Endothelial cell (in vitro differentiated cells): ENCODE data around the gene SPACDR. TPM values are rescaled to one million over a fixed set of nuclear protein-coding genes. Genes with fewer than 3 reads are reported as not detected.

Experiments used
- DNase-seq: peaks from one replicate; pipeline ENCODE4 v3.0.0; 2021; ENCODE audit warnings: low spot score
- H3K27ac Mint-ChIP-seq: one replicate; pipeline ENCODE4 v1.8.0; 2021; ENCODE audit warnings: mixed read lengths, inconsistent platforms; ENCODE audit not compliant: unreplicated experiment
- H3K27me3 Mint-ChIP-seq: one replicate; pipeline ENCODE4 v1.8.0; 2021; ENCODE audit warnings: mild to moderate bottlenecking, moderate library complexity, mixed read lengths, inconsistent platforms; ENCODE audit not compliant: unreplicated experiment
- H3K36me3 Mint-ChIP-seq: one replicate; pipeline ENCODE4 v1.8.0; 2021; ENCODE audit warnings: mild to moderate bottlenecking, low read depth, mixed read lengths, inconsistent platforms; ENCODE audit not compliant: unreplicated experiment
- H3K4me1 Mint-ChIP-seq: one replicate; pipeline ENCODE4 v1.8.0; 2021; ENCODE audit warnings: mild to moderate bottlenecking, mixed read lengths, inconsistent platforms; ENCODE audit not compliant: unreplicated experiment
- H3K4me3 Mint-ChIP-seq: one replicate; pipeline ENCODE4 v1.8.0; 2021; ENCODE audit warnings: mild to moderate bottlenecking, mixed read lengths, inconsistent platforms; ENCODE audit not compliant: unreplicated experiment
- H3K9me3 Mint-ChIP-seq: one replicate; pipeline ENCODE4 v1.8.0; 2021; ENCODE audit warnings: mixed read lengths, inconsistent platforms; ENCODE audit not compliant: unreplicated experiment
- total RNA-seq: library from RNA; stranded (reverse); fragmentation: NEBNext Ultra II Directional; extraction: Animal tissue kit (Norgen Biotek cat#: 25700); gene quantifications from one replicate; pipeline ENCODE4 v1.2.1, GENCODE V29; 2021; ENCODE audit not compliant: unreplicated experiment
- TF ChIP-seq, protein P1 (sequence below): fragments of 200-600 bp; sonication (generic); IDR thresholded peaks from one replicate; pipeline ENCODE4 v1.5.0; 2021; ENCODE audit warnings: antibody characterized with exemption; ENCODE audit not compliant: unreplicated experiment

SPACDR gene
- total RNA-seq, 1 donor from 2014 or later, result 4.3 TPM

DNA sequence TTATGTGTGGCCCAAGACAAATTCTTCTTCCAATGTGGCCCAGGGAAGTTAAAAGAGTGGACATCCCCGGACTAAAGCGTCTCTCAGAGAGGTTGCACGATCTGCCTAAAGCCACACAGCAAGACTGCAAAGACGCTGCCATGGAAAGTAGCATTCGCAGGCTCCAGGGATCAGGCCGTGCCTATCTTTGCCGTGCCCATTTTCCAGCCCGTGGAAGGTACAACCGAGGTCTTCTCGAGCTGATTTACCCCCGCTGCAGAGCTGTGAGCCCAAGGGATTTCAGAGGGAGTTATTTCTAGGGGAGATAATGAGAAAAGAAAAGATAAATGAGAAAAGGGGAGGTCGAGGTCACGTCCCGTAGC lies 18.6 kb upstream of the SPACDR start:
- no peak for DNase-seq
- H3K36me3 Mint-ChIP-seq, result peaks cover 3% of the 10 kb centered on the region
- no peaks in the 10 kb centered on the region for H3K9me3 Mint-ChIP-seq
- TF ChIP-seq, protein P1, sequence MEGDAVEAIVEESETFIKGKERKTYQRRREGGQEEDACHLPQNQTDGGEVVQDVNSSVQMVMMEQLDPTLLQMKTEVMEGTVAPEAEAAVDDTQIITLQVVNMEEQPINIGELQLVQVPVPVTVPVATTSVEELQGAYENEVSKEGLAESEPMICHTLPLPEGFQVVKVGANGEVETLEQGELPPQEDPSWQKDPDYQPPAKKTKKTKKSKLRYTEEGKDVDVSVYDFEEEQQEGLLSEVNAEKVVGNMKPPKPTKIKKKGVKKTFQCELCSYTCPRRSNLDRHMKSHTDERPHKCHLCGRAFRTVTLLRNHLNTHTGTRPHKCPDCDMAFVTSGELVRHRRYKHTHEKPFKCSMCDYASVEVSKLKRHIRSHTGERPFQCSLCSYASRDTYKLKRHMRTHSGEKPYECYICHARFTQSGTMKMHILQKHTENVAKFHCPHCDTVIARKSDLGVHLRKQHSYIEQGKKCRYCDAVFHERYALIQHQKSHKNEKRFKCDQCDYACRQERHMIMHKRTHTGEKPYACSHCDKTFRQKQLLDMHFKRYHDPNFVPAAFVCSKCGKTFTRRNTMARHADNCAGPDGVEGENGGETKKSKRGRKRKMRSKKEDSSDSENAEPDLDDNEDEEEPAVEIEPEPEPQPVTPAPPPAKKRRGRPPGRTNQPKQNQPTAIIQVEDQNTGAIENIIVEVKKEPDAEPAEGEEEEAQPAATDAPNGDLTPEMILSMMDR, result no peak
- H3K4me1 Mint-ChIP-seq, result peaks cover 10% of the 10 kb centered on the region
- H3K27me3 Mint-ChIP-seq, result peaks cover 11% of the 10 kb centered on the region
- peak overlapping the region; percentile 90 for H3K4me3 Mint-ChIP-seq
- no peak overlapping the region for H3K27ac Mint-ChIP-seq

DNA sequence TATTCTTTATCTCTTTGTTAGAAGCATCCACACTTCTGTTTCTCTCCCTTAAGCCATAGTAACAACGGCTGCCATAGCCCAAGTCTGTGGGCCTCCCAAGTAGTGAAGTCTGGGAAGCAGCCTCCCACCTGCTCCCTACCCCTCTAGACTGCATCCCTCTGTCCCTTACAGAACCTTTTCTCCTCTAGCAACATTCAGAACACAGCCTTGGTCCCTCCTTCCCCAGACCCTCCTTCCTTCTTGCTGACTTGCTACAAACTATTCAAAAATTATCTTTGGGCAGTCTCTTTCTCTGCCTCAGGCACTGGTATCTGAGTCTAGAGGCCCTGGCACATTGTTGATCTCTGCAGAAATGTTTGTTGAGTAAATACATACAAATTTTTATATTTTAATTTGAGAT lies 17.4 kb upstream of the SPACDR start:
- TF ChIP-seq, protein P1, result no peak
- H3K4me1 Mint-ChIP-seq, result peaks cover 15% of the 10 kb centered on the region

DNA sequence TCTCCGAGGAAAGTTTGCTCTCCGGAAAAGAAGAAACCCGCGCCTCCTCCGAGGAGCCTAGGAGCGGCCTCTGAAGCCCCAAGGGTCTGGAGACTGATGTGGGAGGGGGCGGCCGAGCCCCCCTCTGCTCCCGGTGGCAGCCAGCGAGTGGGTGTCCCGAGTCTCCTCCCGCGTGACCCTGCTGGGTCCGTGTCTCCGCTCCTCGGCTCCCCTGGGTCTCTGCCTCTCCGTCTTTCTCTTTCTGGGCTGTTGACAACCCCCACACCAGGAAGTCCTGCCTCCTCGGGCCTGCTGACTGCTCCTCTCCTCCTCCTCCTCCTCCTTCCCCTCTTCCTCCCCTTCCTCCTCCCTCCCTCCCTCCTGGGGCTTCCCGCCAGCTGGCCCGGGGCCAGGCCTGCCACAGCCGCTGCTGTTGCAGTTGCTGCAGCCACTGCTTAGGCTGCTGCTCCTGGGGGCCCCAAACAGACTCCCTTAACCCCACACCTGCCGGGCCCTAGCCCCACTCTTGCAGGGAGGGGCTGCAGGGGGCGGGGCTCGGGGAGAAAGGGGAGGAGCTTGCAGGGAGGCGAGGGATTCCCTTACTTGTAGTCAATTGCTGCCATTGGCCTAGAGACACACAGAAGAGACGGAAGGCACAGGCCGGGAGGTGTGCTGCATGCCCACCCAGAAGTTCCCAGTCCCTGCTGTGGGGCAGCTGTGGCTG lies 15.0 kb upstream of the SPACDR start, which contains the start of gene TSC22D4:
TSC22D4 (minus strand) TSS at position 257 of the 703 bp plus-strand sequence. CDS start 1,176 bp downstream, outside the sequence.
- H3K4me1 Mint-ChIP-seq, result peaks cover 27% of the 10 kb centered on the region
- TF ChIP-seq, protein P1, result no peak
- no peaks in the 10 kb centered on the region for H3K9me3 Mint-ChIP-seq
- H3K36me3 Mint-ChIP-seq, result no peaks in the 10 kb centered on the region
- peak; percentile 80 for DNase-seq
- peak within 1 kb of the TSS; percentile 100 for H3K4me3 Mint-ChIP-seq
- H3K27ac Mint-ChIP-seq, result peak within 1 kb of the TSS; percentile 73
- H3K27me3 Mint-ChIP-seq, result peaks cover 5% of the 10 kb centered on the region

More for the DNA sequence above, 17.4 kb upstream of the SPACDR start:
- Mint-ChIP-seq H3K36me3 (peaks cover 3% of the 10 kb centered on the region), H3K4me3 (no peak overlapping the region), H3K9me3 (no peaks in the 10 kb centered on the region), H3K27me3 (peaks cover 11% of the 10 kb centered on the region), H3K27ac (peak overlapping the region; percentile 64)
- no peak for DNase-seq

DNA sequence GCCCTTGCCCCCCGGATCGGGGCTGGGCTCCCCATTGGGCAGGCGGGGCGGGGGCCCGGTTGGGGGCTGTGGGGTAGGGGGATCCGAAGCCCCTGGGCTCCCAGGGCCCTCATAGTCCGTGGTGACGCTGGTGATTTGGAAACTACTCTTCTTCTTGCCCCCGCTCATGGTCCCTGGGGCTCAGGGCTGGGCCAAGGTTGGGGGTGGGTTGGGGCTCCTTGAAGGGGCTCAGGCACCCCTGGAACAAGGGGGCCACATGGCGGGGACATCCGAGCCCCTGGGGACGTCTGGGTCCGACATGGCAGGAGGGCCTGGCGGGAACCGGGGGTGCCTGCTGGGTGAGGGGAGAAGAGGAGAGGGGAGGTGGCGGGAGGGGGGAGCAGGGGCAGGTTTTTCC lies 13.8 kb upstream of the SPACDR start:
- no peak for DNase-seq
- H3K27ac Mint-ChIP-seq, result no peak overlapping the region
- TF ChIP-seq, protein P1, result no peak
- H3K4me3 Mint-ChIP-seq, result peak overlapping the region; percentile 100
- peaks cover 35% of the 10 kb centered on the region for H3K4me1 Mint-ChIP-seq
- no peaks in the 10 kb centered on the region for H3K9me3 Mint-ChIP-seq
- H3K27me3 Mint-ChIP-seq, result peaks cover 3% of the 10 kb centered on the region
- H3K36me3 Mint-ChIP-seq, result no peaks in the 10 kb centered on the region
